PC-9 (cell line): ENCODE measurements around the gene TRIM28. TPM values are rescaled to one million over a fixed set of nuclear protein-coding genes. Genes with fewer than 3 reads are reported as not detected.

Experiments used
- BruUV-seq: library from RNA; stranded (reverse); fragments of 400-500 nt; replicated peaks from 2 replicates; lab custom pipeline; 2021; lab: Mats Ljungman, UMichigan
- CTCF ChIA-PET: fragments of 300-600 bp; sonication (Branson Sonifier 250); formaldehyde crosslinking; loops from one replicate; lab custom pipeline; 2022; ENCODE audit warnings: antibody characterized with exemption; lab: Charles Lee
- POLR2A ChIA-PET: fragments of 300-600 bp; sonication (Branson Sonifier 250); formaldehyde crosslinking; loops from one replicate; lab custom pipeline; 2022; ENCODE audit warnings: antibody characterized with exemption; ENCODE audit not compliant: unreplicated experiment; lab: Charles Lee
- DNase-seq, 2 experiments: peaks; one replicate each; pipeline versions ENCODE4 v3.0.0 to v3.0.0-alpha.2; 2015 to 2022; ENCODE audit warnings: mixed read lengths in 1 of 2
- H2AFZ ChIP-seq: fragments of 200-600 bp; sonication (generic); 2 replicates; pipeline ENCODE4 v1.8.1; 2017; ENCODE audit warnings: antibody characterized with exemption
- H3F3A ChIP-seq: fragments of 200-600 bp; sonication (generic); 2 replicates; pipeline ENCODE4 v1.8.1; 2017; ENCODE audit warnings: antibody characterized with exemption, mild to moderate bottlenecking, low read depth; ENCODE audit not compliant: insufficient read depth
- H3K27ac ChIP-seq: fragments of 200-600 bp; sonication (generic); 2 replicates; pipeline ENCODE4 v1.6.1; 2016; ENCODE audit warnings: mixed run types
- H3K27me3 ChIP-seq: fragments of 200-600 bp; sonication (generic); 2 replicates; pipeline ENCODE4 v1.6.1; 2016; ENCODE audit warnings: low read depth, mixed run types; ENCODE audit not compliant: insufficient read depth
- H3K36me3 ChIP-seq: fragments of 200-600 bp; sonication (generic); 2 replicates; pipeline ENCODE4 v1.6.1; 2016; ENCODE audit warnings: low read depth, mixed run types
- H3K4me1 ChIP-seq: fragments of 200-600 bp; sonication (generic); replicated peaks from 2 replicates; pipeline ENCODE4 v1.6.1; 2016; ENCODE audit warnings: mixed run types; ENCODE audit not compliant: insufficient read depth
- H3K4me2 ChIP-seq: fragments of 200-600 bp; sonication (generic); 2 replicates; pipeline ENCODE4 v1.6.1; 2017; ENCODE audit warnings: mixed run types
- H3K4me3 ChIP-seq: fragments of 200-600 bp; sonication (generic); 2 replicates; pipeline ENCODE4 v1.6.1; 2016; ENCODE audit warnings: mixed run types
- H3K79me2 ChIP-seq: fragments of 200-600 bp; sonication (generic); 2 replicates; pipeline ENCODE4 v1.6.1; 2017; ENCODE audit warnings: low read depth, mixed run types
- H3K9me2 ChIP-seq: fragments of 200-600 bp; sonication (generic); 2 replicates; pipeline ENCODE4 v1.8.1; 2017; ENCODE audit warnings: mild to moderate bottlenecking; ENCODE audit not compliant: insufficient read depth
- H3K9me3 ChIP-seq: fragments of 200-600 bp; sonication (generic); 2 replicates; pipeline ENCODE4 v1.8.1; 2016; ENCODE audit warnings: low read depth; ENCODE audit not compliant: insufficient read depth
- H4K20me1 ChIP-seq: fragments of 200-600 bp; sonication (generic); 2 replicates; pipeline ENCODE4 v1.8.1; 2017; ENCODE audit not compliant: insufficient read depth
- EZH2 ChIP-seq: fragments of 200-600 bp; sonication (generic); IDR thresholded peaks from 2 replicates; pipeline ENCODE4 v1.8.0; 2017; ENCODE audit warnings: antibody characterized with exemption, low read depth
- intact Hi-C: fragments of 100-400 bp; cut with micrococcal nuclease; formaldehyde crosslinking; loops from one replicate; pipeline ENCODE4 v1.10.0; 2022; ENCODE audit not compliant: unreplicated experiment
- total RNA-seq: library from RNA; stranded (reverse); gene quantifications from 2 replicates; pipeline ENCODE4 v1.2.3, GENCODE V29; 2021
- TF ChIP-seq, protein P1 (sequence below): fragments of 200-600 bp; sonication (generic); conservative IDR thresholded peaks from 2 replicates; pipeline ENCODE4 v1.6.1; 2017; ENCODE audit warnings: mixed run types, antibody characterized with exemption, mild to moderate bottlenecking, moderate library complexity

TRIM28 gene
- total RNA-seq, 1 experiment from 2014 or later, result 322 TPM

DNA sequence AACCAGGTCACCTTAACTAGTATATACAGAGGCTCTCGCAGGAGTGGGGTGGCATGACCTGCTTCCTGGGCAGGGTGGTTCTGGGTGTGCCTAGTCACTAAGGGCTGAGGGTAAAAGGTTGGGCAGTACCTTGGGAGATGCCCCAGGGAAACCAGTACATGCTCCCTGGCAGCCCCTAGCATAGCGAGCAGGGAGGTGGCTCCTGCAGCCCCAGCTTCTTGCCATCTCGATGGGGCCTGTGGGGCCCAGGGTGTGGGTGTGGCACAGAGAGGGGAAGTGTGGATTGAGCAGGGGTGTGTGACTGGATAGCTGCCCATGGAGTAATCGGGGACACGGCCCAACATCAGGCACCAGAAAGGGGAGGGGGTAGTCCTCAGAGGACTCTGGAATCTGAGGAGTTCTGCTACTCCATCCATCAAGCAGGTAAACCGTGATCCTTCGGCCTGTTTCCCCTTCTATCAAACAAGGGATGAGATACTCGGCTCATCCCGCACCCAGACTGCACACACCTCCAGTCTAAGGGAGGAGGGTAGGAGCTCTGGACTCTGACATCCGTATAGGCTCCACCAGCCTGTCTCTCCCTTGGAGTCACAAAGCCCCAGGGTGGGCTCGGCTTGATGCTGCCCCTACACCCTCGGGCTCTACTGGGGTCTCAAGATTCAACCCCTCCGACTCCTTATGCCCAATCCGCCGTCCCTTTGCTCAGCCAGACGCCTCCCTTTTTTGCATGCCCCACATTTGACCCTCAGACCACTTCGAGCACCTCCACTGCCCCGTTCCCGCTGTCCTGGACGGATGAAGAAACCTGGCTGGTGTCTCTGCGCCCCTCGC lies 25.4 kb upstream of the TRIM28 start:
- CTCF ChIA-PET, result interaction anchor here (1.0 to 1.6 kb wide), 2 partner anchors 192 to 517 kb away, joined by 3 to 4 read pairs; partner anchors contain the start of gene ZSCAN22
- Histone ChIP-seq H3K27me3 (no peaks in the 10 kb centered on the region), H3K4me2 (peak overlapping the region; percentile 95), H2AFZ (peak overlapping the region; percentile 92), H3K4me1 (peaks cover 10% of the 10 kb centered on the region), H3K9me3 (no peaks in the 10 kb centered on the region), H3K36me3 (no peaks in the 10 kb centered on the region), H3K27ac (peak overlapping the region; percentile 68; the same call in 1 of the 2 replicates), H3K9me2 (no peaks in the 10 kb centered on the region), H4K20me1 (no peaks in the 10 kb centered on the region), H3K79me2 (peaks cover 18% of the 10 kb centered on the region), H3F3A (peaks cover 14% of the 10 kb centered on the region; the same call in 1 of the 2 replicates), H3K4me3 (peak overlapping the region; percentile 83)
- intact Hi-C loops, result loop anchor here (1.0 to 5.0 kb wide), 6 partner anchors 42 to 1416 kb away; partner anchors contain the start of genes ZNF274, ZNF446, ZNF544 and ZSCAN22
- TF ChIP-seq, protein P1, sequence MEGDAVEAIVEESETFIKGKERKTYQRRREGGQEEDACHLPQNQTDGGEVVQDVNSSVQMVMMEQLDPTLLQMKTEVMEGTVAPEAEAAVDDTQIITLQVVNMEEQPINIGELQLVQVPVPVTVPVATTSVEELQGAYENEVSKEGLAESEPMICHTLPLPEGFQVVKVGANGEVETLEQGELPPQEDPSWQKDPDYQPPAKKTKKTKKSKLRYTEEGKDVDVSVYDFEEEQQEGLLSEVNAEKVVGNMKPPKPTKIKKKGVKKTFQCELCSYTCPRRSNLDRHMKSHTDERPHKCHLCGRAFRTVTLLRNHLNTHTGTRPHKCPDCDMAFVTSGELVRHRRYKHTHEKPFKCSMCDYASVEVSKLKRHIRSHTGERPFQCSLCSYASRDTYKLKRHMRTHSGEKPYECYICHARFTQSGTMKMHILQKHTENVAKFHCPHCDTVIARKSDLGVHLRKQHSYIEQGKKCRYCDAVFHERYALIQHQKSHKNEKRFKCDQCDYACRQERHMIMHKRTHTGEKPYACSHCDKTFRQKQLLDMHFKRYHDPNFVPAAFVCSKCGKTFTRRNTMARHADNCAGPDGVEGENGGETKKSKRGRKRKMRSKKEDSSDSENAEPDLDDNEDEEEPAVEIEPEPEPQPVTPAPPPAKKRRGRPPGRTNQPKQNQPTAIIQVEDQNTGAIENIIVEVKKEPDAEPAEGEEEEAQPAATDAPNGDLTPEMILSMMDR, result no peak
- no peak for TF ChIP-seq EZH2
- BruUV-seq, result TSS peak; percentile 37
- DNase-seq, result no peak
- POLR2A ChIA-PET, result interaction anchor here (0.6 to 1.4 kb wide), 4 partner anchors 110 to 299 kb away, joined by 3 to 9 read pairs (median 6); partner anchors contain the start of genes ZNF497 and ZNF584

DNA sequence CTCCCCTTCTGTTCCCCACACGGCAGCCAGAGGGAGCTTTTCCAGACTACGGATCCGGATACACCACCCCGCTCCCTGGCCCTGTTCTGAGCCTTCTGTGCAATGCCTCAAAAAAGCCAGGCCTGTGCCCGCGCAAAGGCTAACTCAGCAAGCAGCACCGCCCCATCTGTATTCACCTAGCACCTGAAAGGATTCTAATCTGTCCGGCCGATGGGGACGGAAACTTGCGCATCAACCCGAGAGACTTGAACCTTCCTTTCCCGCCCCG lies 24.8 kb upstream of the TRIM28 start:
- ChIA-PET CTCF (interaction anchor here (1.0 to 1.6 kb wide), 2 partner anchors 192 to 517 kb away, joined by 3 to 4 read pairs; partner anchors contain the start of gene ZSCAN22), POLR2A (interaction anchor here (0.6 to 1.4 kb wide), 4 partner anchors 110 to 299 kb away, joined by 3 to 9 read pairs (median 6); partner anchors contain the start of genes ZNF497 and ZNF584)
- Histone ChIP-seq H3K27ac (peak overlapping the region; percentile 68), H3K9me3 (no peaks in the 10 kb centered on the region), H3K36me3 (no peaks in the 10 kb centered on the region), H3K79me2 (peaks cover 18% of the 10 kb centered on the region), H2AFZ (peak overlapping the region; percentile 92), H3K4me2 (peak overlapping the region; percentile 95), H4K20me1 (no peaks in the 10 kb centered on the region), H3K4me3 (peak overlapping the region; percentile 83), H3K9me2 (no peaks in the 10 kb centered on the region), H3K27me3 (no peaks in the 10 kb centered on the region), H3F3A (peaks cover 14% of the 10 kb centered on the region; the same call in 1 of the 2 replicates), H3K4me1 (peaks cover 10% of the 10 kb centered on the region)
- intact Hi-C loops, result loop anchor here (1.0 to 5.0 kb wide), 6 partner anchors 43 to 1417 kb away; partner anchors contain the start of genes ZNF274, ZNF446, ZNF544 and ZSCAN22
- no TSS peak for BruUV-seq
- peak in 1 of 2 experiments; percentile 59 for DNase-seq
- TF ChIP-seq, protein P1, result 0 out of 2 replicates have a peak, but pooled peaks have one; percentile 48
- no peak for TF ChIP-seq EZH2
